Fibroblast of the conjunctiva (primary cell): ENCODE results near the gene SCUBE2.
"Not testable (repeated sequence)": the region's sequence is repeated elsewhere in the genome, so short reads cannot be mapped to it uniquely, and the experiment has no call there.

ENCODE experiments used
- DNase-seq: peaks from one replicate; pipeline ENCODE4 v3.0.0-alpha.2; 2010; ENCODE audit warnings: low read depth

SCUBE2 gene

GRCh38 chr11:9042488-9042887 is 48.9 kb downstream of the SCUBE2 start:
- DNase-seq: no peak

GRCh38 chr11:9041747-9042146 is 49.7 kb downstream of the SCUBE2 start:
- DNase-seq: no peak

GRCh38 chr11:9040410-9040809 is 51.0 kb downstream of the SCUBE2 start:
- no peak for DNase-seq

GRCh38 chr11:9039863-9040262 is 51.5 kb downstream of the SCUBE2 start:
- DNase-seq: no peak

- no peak for DNase-seq
Observed at GRCh38 chr11:9039198-9039597, 52.2 kb downstream of the SCUBE2 start.

- DNase-seq: no peak
Observed at GRCh38 chr11:9038541-9038940, 52.9 kb downstream of the SCUBE2 start.

- no peak for DNase-seq
Observed at GRCh38 chr11:9037963-9038362, 53.4 kb downstream of the SCUBE2 start.

GRCh38 chr11:9037046-9037780 is 54.2 kb downstream of the SCUBE2 start:
- DNase-seq: no peak

- DNase-seq: no peak
Observed at GRCh38 chr11:9030601-9031000, 60.8 kb downstream of the SCUBE2 start.

- no peak for DNase-seq
Observed at GRCh38 chr11:9029422-9029821, 62.0 kb downstream of the SCUBE2 start.

- DNase-seq: no peak
Observed at GRCh38 chr11:9028581-9028980, 62.8 kb downstream of the SCUBE2 start.

GRCh38 chr11:9025101-9025850 is 66.1 kb downstream of the SCUBE2 start:
- no peak for DNase-seq

GRCh38 chr11:9022961-9023680 is 68.3 kb downstream of the SCUBE2 start:
- no peak for DNase-seq

- DNase-seq: no peak
Observed at GRCh38 chr11:9020916-9021315, 70.5 kb downstream of the SCUBE2 start.

GRCh38 chr11:9019861-9020260 is 71.5 kb downstream of the SCUBE2 start:
- DNase-seq: no peak

- no peak for DNase-seq
Observed at GRCh38 chr11:9017773-9018172, 73.6 kb downstream of the SCUBE2 start.

GRCh38 chr11:9016916-9017642 is 74.3 kb downstream of the SCUBE2 start:
- no peak for DNase-seq

- DNase-seq: peak; percentile 76
Observed at GRCh38 chr11:9015677-9016076, 75.7 kb downstream of the SCUBE2 start.

- DNase-seq: no peak
Observed at GRCh38 chr11:9014826-9015225, 76.6 kb downstream of the SCUBE2 start.

- DNase-seq: no peak
Observed at GRCh38 chr11:9013373-9013772, 78.0 kb downstream of the SCUBE2 start.

GRCh38 chr11:9009538-9009937 is 81.9 kb downstream of the SCUBE2 start:
- not testable (repeated sequence) for DNase-seq

GRCh38 chr11:9008661-9009060 is 82.7 kb downstream of the SCUBE2 start:
- no peak for DNase-seq
